Nephron progenitor cell (in vitro differentiated cells): ENCODE results near the gene PCBP4.

ENCODE experiments used
- DNase-seq: peaks from one replicate; pipeline ENCODE4 v3.0.0; 2021
- H3K27ac Mint-ChIP-seq: 2 replicates; pipeline ENCODE4 v1.8.0; 2021; ENCODE audit warnings: mild to moderate bottlenecking, moderate library complexity, mixed read lengths
- H3K27me3 Mint-ChIP-seq: 2 replicates; pipeline ENCODE4 v1.8.0; 2021; ENCODE audit warnings: mild to moderate bottlenecking, low read depth, mixed read lengths; ENCODE audit not compliant: poor library complexity
- H3K36me3 Mint-ChIP-seq: 2 replicates; pipeline ENCODE4 v1.8.0; 2021; ENCODE audit warnings: low read depth, mixed read lengths
- H3K4me1 Mint-ChIP-seq: 2 replicates; pipeline ENCODE4 v1.8.0; 2021; ENCODE audit warnings: mixed read lengths
- H3K4me3 Mint-ChIP-seq: 2 replicates; pipeline ENCODE4 v1.8.0; 2021; ENCODE audit warnings: mild to moderate bottlenecking, moderate library complexity, mixed read lengths
- H3K9me3 Mint-ChIP-seq: 2 replicates; pipeline ENCODE4 v1.8.0; 2021; ENCODE audit warnings: mild to moderate bottlenecking, moderate library complexity, mixed read lengths
- TF ChIP-seq, protein P1 (sequence below): fragments of 200-600 bp; sonication (generic); IDR thresholded peaks from 2 replicates; pipeline ENCODE4 v1.5.0; 2021; ENCODE audit warnings: antibody characterized with exemption

Gene PCBP4

DNA sequence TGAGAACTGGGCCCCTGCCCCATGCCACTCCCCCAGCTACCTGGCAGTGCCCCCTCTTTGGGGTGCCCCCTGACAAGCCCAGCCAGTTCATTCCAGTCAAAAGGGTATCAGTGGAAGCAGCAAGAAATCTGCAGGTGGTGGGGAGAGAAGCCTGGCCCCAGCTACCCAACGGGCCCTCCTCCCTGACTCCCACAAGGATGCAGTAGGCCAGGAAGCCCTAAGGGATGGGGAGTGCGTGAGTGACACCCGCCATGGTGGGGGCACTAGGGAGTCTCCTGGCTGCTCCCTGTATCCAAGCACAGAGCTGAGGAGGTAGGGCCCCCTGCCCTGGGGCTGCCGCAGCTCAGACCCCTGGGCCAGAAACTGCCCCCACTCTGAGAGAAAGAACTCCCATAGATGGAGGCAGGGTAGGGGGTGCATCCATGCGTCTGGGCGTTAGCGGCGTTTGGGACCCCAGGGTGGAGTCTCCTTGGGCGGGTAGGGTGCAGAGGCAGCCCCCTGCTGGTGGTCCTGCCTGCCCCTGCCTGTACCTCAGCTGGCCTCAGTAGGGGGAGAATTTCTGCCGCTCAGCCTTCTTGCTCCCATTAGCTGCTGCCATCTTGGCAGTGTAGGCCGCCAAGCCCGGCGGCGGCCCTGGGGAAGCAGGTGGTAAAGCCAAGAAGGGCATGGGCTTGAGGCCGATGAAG is 9.6 kb downstream of the PCBP4 start:
- Mint-ChIP-seq H3K4me3 (no peak overlapping the region), H3K36me3 (peaks cover 27% of the 10 kb centered on the region), H3K27ac (no peak overlapping the region), H3K27me3 (peaks cover 5% of the 10 kb centered on the region), H3K4me1 (peaks cover 34% of the 10 kb centered on the region), H3K9me3 (no peaks in the 10 kb centered on the region)
- no peak for DNase-seq
- TF ChIP-seq, protein P1, sequence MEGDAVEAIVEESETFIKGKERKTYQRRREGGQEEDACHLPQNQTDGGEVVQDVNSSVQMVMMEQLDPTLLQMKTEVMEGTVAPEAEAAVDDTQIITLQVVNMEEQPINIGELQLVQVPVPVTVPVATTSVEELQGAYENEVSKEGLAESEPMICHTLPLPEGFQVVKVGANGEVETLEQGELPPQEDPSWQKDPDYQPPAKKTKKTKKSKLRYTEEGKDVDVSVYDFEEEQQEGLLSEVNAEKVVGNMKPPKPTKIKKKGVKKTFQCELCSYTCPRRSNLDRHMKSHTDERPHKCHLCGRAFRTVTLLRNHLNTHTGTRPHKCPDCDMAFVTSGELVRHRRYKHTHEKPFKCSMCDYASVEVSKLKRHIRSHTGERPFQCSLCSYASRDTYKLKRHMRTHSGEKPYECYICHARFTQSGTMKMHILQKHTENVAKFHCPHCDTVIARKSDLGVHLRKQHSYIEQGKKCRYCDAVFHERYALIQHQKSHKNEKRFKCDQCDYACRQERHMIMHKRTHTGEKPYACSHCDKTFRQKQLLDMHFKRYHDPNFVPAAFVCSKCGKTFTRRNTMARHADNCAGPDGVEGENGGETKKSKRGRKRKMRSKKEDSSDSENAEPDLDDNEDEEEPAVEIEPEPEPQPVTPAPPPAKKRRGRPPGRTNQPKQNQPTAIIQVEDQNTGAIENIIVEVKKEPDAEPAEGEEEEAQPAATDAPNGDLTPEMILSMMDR, result no peak

DNA sequence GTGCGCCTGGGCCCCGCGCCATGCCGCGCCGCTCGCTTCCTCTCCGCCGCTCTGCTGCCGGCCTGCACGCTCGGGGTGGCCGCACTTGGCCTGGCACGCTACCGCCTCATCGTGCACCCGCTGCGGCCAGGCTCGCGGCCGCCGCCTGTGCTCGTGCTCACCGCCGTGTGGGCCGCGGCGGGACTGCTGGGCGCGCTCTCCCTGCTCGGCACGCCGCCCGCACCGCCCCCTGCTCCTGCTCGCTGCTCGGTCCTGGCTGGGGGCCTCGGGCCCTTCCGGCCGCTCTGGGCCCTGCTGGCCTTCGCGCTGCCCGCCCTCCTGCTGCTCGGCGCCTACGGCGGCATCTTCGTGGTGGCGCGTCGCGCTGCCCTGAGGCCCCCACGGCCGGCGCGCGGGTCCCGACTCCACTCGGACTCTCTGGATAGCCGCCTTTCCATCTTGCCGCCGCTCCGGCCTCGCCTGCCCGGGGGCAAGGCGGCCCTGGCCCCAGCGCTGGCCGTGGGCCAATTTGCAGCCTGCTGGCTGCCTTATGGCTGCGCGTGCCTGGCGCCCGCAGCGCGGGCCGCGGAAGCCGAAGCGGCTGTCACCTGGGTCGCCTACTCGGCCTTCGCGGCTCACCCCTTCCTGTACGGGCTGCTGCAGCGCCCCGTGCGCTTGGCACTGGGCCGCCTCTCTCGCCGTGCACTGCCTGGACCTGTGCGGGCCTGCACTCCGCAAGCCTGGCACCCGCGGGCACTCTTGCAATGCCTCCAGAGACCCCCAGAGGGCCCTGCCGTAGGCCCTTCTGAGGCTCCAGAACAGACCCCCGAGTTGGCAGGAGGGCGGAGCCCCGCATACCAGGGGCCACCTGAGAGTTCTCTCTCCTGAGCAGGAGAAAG is 11.1 kb downstream of the PCBP4 start:
- H3K4me3 Mint-ChIP-seq, result no peak overlapping the region
- peak; percentile 65 for DNase-seq

DNA sequence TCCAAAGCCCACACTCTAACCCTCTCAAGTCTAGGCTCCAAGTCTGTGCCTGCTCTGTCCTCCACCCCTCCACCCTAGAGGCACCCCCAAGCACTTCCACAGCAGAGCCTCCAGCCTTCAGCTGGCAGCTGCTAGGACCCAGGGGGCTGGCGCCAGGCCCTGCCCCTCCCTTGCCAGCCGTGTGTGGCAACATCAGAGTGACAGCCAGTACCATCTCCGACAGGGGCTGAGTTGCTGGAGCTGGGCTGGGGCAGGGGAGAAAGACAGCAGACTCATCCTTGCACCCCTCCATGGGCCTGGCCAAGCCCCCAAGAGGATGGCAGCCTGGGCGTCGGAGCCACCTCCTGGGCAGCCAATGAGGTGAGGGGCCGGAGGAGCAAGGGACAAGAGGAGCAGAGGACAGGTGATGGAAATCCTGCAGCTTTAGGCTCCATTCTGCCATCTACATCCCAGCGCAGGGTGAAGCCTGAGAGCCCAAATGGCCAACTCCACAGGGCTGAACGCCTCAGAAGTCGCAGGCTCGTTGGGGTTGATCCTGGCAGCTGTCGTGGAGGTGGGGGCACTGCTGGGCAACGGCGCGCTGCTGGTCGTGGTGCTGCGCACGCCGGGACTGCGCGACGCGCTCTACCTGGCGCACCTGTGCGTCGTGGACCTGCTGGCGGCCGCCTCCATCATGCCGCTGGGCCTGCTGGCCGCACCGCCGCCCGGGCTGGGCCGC is 11.9 kb downstream of the PCBP4 start, which contains the start of gene GPR62:
GPR62 (plus strand) TSS at position 207 of the 718 bp plus-strand sequence; CDS start at position 479, 272 bp downstream.
- Mint-ChIP-seq H3K4me3 (peak within 1 kb of the TSS; percentile 38), H3K27ac (no peak within 1 kb of the TSS), H3K9me3 (no peaks in the 10 kb centered on the region), H3K27me3 (peaks cover 5% of the 10 kb centered on the region), H3K4me1 (peaks cover 24% of the 10 kb centered on the region), H3K36me3 (peaks cover 10% of the 10 kb centered on the region)
- TF ChIP-seq, protein P1, result no peak
- no peak for DNase-seq

More for the DNA sequence above, 11.1 kb downstream of the PCBP4 start:
- peaks cover 17% of the 10 kb centered on the region for H3K36me3 Mint-ChIP-seq
- TF ChIP-seq, protein P1, result peak; percentile 62
- no peak overlapping the region for H3K27ac Mint-ChIP-seq
- no peaks in the 10 kb centered on the region for H3K9me3 Mint-ChIP-seq
- H3K27me3 Mint-ChIP-seq, result peaks cover 5% of the 10 kb centered on the region
- peaks cover 26% of the 10 kb centered on the region for H3K4me1 Mint-ChIP-seq

DNA sequence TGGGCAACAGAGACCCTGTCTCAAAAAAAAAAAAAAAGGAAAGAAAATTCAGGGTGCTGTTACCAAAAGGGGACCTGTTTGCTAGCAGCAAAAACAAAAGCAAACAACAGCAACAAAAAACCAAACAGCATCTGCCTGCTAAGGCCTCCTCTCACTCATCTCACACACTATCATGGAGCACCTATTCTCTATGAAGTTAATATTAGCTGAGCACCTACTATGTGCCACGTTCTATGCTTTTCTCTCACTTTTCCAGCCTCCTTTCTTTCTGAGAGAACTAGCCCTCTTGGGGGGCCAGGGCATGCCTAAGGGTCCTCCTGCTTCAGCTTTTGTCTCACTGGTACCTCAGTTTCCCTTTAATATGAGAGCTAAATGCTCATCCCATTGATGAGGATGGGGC is 12.5 kb downstream of the PCBP4 start:
- TF ChIP-seq, protein P1, result no peak
- no peaks in the 10 kb centered on the region for H3K9me3 Mint-ChIP-seq
- peaks cover 5% of the 10 kb centered on the region for H3K27me3 Mint-ChIP-seq
- H3K27ac Mint-ChIP-seq, result no peak overlapping the region
- peaks cover 6% of the 10 kb centered on the region for H3K36me3 Mint-ChIP-seq
- peak overlapping the region; percentile 38 for H3K4me3 Mint-ChIP-seq
- H3K4me1 Mint-ChIP-seq, result peaks cover 24% of the 10 kb centered on the region
- DNase-seq, result no peak

DNA sequence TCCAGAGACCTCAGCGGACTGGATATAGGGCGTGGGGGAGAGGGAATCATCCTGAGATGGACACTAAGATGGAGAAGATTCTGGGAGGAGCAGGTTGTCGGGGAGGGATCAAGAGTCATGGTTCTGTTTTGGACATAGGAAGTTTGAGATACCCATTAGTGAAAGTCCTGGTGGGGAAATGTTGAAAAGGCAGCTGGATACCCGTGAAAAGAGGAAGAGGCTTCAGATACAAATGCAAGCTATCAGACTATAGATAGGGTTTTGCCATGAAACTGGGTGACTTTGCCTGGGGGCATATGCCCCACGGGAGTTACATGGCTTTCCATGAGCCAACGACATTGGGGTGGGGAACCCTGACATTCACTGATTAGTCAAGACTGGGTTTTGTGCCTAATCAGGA is 13.1 kb downstream of the PCBP4 start:
- no peaks in the 10 kb centered on the region for H3K9me3 Mint-ChIP-seq
- no peak for DNase-seq
- peaks cover 6% of the 10 kb centered on the region for H3K36me3 Mint-ChIP-seq
- TF ChIP-seq, protein P1, result no peak
- H3K27me3 Mint-ChIP-seq, result peaks cover 8% of the 10 kb centered on the region
- no peak overlapping the region for H3K4me3 Mint-ChIP-seq
- no peak overlapping the region for H3K27ac Mint-ChIP-seq
- peaks cover 24% of the 10 kb centered on the region for H3K4me1 Mint-ChIP-seq
